B cell (primary cell): ENCODE data around the gene ARL5B. TPM values are rescaled to one million over a fixed set of nuclear protein-coding genes. Genes with fewer than 3 reads are reported as not detected.

Experiments
- ATAC-seq: fragments of 200-7000 bp; cut with Tn5 transposase; one replicate; pipeline ENCODE4 v1.10.0; 2021; ENCODE audit warnings: low read depth, mild to moderate bottlenecking, moderate number of reproducible peaks, moderate library complexity
- CTCF ChIA-PET: fragments of 350-600 bp; sonication (Branson Sonifier 250); formaldehyde crosslinking; loops from one replicate; lab custom pipeline; 2021; ENCODE audit warnings: antibody characterized with exemption, inconsistent platforms; lab: Charles Lee
- POLR2A ChIA-PET: fragments of 350-600 bp; sonication (Branson Sonifier 250); formaldehyde crosslinking; loops from one replicate; lab custom pipeline; 2021; ENCODE audit warnings: antibody characterized with exemption; lab: Charles Lee
- DNase-seq: peaks from one replicate; pipeline ENCODE4 v3.0.0; 2013
- H2AFZ ChIP-seq: 2 replicates; pipeline ENCODE4 v1.6.1; 2012; ENCODE audit warnings: mild to moderate bottlenecking, low read depth, low read length; ENCODE audit not compliant: insufficient read depth, poor library complexity, severe bottlenecking
- H3K27ac ChIP-seq, 2 donors: 1 replicate in 1 of 2; 2 replicates in 1 of 2; pipeline ENCODE4 v1.5.1; 2012 to 2013; ENCODE audit warnings: low read length in 2 of 2, mild to moderate bottlenecking in 2 of 2, moderate library complexity in 1 of 2
- H3K27me3 ChIP-seq, 4 experiments: fragments of 200-600 bp in 1 of 4; sonication (generic) in 1 of 4; replicated peaks in 1 of 4; 1 replicate in 2 of 4; 2 replicates in 2 of 4; pipeline versions ENCODE4 v1.6.1 to v1.7.0; 2013 to 2016; ENCODE audit warnings: low read length in 3 of 4, mild to moderate bottlenecking in 2 of 4, mixed read lengths in 1 of 4, moderate library complexity in 1 of 4; ENCODE audit not compliant: insufficient read depth in 4 of 4, control insufficient read depth in 3 of 4; ENCODE audit errors: control extremely low read depth in 1 of 4
- H3K36me3 ChIP-seq, 2 experiments: replicated peaks in 1 of 2; 1 replicate in 1 of 2; 2 replicates in 1 of 2; pipeline versions ENCODE4 v1.6.1 to v1.7.1; 2013; ENCODE audit warnings: low read length in 1 of 2; ENCODE audit not compliant: insufficient read depth in 2 of 2, control insufficient read depth in 1 of 2; ENCODE audit errors: control extremely low read depth in 1 of 2, extremely low read depth in 1 of 2
- H3K4me1 ChIP-seq, 2 donors: fragments of 200-600 bp in 1 of 2; sonication (generic) in 1 of 2; 1 replicate in 1 of 2; 2 replicates in 1 of 2; pipeline versions ENCODE4 v1.5.1 to v1.6.1; 2013 to 2017; ENCODE audit warnings: low read length in 2 of 2; ENCODE audit not compliant: control insufficient read depth in 2 of 2, insufficient read depth in 2 of 2
- H3K4me2 ChIP-seq: replicated peaks from 2 replicates; pipeline ENCODE3; 2012; ENCODE audit warnings: mild to moderate bottlenecking, low read depth, low read length; ENCODE audit not compliant: poor library complexity, severe bottlenecking
- H3K4me3 ChIP-seq, 5 experiments: fragments of 200-600 bp in 1 of 5; sonication (generic) in 1 of 5; 1 replicate in 3 of 5; 2 replicates in 2 of 5; pipeline versions ENCODE4 v1.5.1 to v1.7.0; 2011 to 2016; ENCODE audit warnings: low read length in 4 of 5, mild to moderate bottlenecking in 4 of 5, low read depth in 2 of 5, control low read depth in 1 of 5, moderate library complexity in 1 of 5; ENCODE audit not compliant: insufficient read depth in 1 of 5; ENCODE audit errors: control extremely low read depth in 1 of 5, extremely low read depth in 1 of 5
- H3K79me2 ChIP-seq: fragments of 200-600 bp; sonication (generic); one replicate; pipeline ENCODE4 v1.6.0; 2016; ENCODE audit warnings: low read length; ENCODE audit not compliant: control insufficient read depth, insufficient read depth
- H3K9ac ChIP-seq: fragments of 200-600 bp; sonication (generic); 2 replicates; pipeline ENCODE4 v1.6.1; 2017; ENCODE audit warnings: mild to moderate bottlenecking, low read length, moderate library complexity
- H3K9me3 ChIP-seq, 3 donors: one replicate each; pipeline versions ENCODE4 v1.6.1 to v1.7.1; 2013; ENCODE audit warnings: low read length in 2 of 3; ENCODE audit not compliant: control insufficient read depth in 2 of 3, insufficient read depth in 1 of 3; ENCODE audit errors: control extremely low read depth in 1 of 3
- H4K20me1 ChIP-seq: 2 replicates; pipeline ENCODE4 v1.6.0; 2012; ENCODE audit warnings: mild to moderate bottlenecking, low read length; ENCODE audit not compliant: insufficient read depth, control insufficient read depth, poor library complexity, severe bottlenecking
- H3K27ac Mint-ChIP-seq: one replicate; pipeline ENCODE4 v1.8.0; 2021; ENCODE audit warnings: mixed read lengths
- H3K27me3 Mint-ChIP-seq: one replicate; pipeline ENCODE4 v1.8.0; 2021; ENCODE audit warnings: mixed read lengths
- H3K4me1 Mint-ChIP-seq: one replicate; pipeline ENCODE4 v1.8.0; 2021; ENCODE audit warnings: mixed read lengths
- H3K4me3 Mint-ChIP-seq: one replicate; pipeline ENCODE4 v1.8.0; 2021; ENCODE audit warnings: mixed read lengths
- H3K9me3 Mint-ChIP-seq: one replicate; pipeline ENCODE4 v1.8.0; 2022; ENCODE audit warnings: mixed read lengths; ENCODE audit not compliant: insufficient read depth
- EZH2 ChIP-seq: IDR thresholded peaks from 2 replicates; pipeline ENCODE4 v1.6.1; 2012; ENCODE audit warnings: borderline replicate concordance, low read depth, mild to moderate bottlenecking, moderate library complexity, low read length; ENCODE audit not compliant: insufficient read depth, poor library complexity, severe bottlenecking
- WGBS: methylation state at CpG from one replicate; pipeline ENCODE4 v1.1.5; 2013; ENCODE audit warnings: missing lambda C conversion rate; ENCODE audit not compliant: insufficient coverage; 5-methylcytosine and 5-hydroxymethylcytosine counted together
- intact Hi-C: fragments of 100-400 bp; cut with micrococcal nuclease; formaldehyde crosslinking; loops from one replicate; pipeline ENCODE4 v1.10.0; 2022
- polyA plus RNA-seq: library from polyadenylated mRNA; depleted of rRNA; stranded (reverse); fragments of >200 nt; gene quantifications from 2 replicates; pipeline ENCODE4 v1.2.3, GENCODE V29; 2012
- total RNA-seq, 2 donors: library from RNA; stranded (reverse); fragments of 120-200 nt in 1 of 2; gene quantifications; 1 replicate in 1 of 2; 2 replicates in 1 of 2; pipeline versions ENCODE4 v1.2.3 to v1.2.4, GENCODE V29; 2013 to 2022
- TF ChIP-seq, protein P1 (sequence below): fragments of 200-600 bp; IDR thresholded peaks from one replicate; pipeline ENCODE4 v1.8.0; 2022; ENCODE audit warnings: antibody characterized with exemption, mild to moderate bottlenecking

The ARL5B gene
- total and polyA plus RNA-seq, 2 donors (not counting 1 experiment from before 2014, with no cell fraction given): 5.2 to 13.4 TPM

DNA sequence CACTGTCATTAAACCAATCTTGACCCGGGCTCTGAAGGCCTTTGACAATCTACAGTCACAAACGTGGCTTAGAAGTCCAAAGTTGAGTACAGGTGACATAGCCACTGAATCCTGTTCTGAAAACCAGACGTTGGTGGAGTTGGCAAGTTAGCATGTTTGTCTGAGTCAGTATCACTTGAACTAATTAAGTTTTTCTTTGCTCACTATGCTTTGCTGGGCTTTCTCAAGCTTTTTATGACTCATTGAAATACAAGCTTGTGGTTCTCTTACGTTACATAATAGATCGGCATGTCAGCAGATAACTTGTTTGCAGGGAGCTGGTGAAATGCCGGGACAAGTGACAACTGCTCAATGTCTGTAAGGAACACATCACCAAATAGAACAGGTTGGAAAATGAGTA, 53.8 kb downstream of the ARL5B start:
- H2AFZ ChIP-seq: no peak overlapping the region
- H3K9me3 ChIP-seq: peaks cover 0 to 6% (median 0%) of the 10 kb centered on the region in 3 donors
- H3K4me1 Mint-ChIP-seq: no peaks in the 10 kb centered on the region
- no peak overlapping the region for H3K27ac Mint-ChIP-seq
- H3K9me3 Mint-ChIP-seq: peaks cover 2% of the 10 kb centered on the region
- no peak overlapping the region for H3K4me3 Mint-ChIP-seq
- 89% methylated on average over 4 of the region's 6 CpGs for WGBS
- ATAC-seq: no peak
- no peak overlapping the region for H3K4me2 ChIP-seq
- H3K4me1 ChIP-seq: no peaks in the 10 kb centered on the region
- no peak for DNase-seq
- H4K20me1 ChIP-seq: no peaks in the 10 kb centered on the region
- intact Hi-C loops: no loop called here
- H3K27me3 Mint-ChIP-seq: peaks cover 2% of the 10 kb centered on the region
- H3K4me3 ChIP-seq: no peak overlapping the region
- H3K36me3 ChIP-seq: no peaks in the 10 kb centered on the region
- no peaks in the 10 kb centered on the region for H3K27me3 ChIP-seq
- ChIA-PET CTCF (interaction anchor here (0.5 kb wide), 1 partner anchor 311 kb away, joined by 3 read pairs; no protein-coding TSS in a partner anchor), POLR2A (no interaction called here)
- no peak for TF ChIP-seq EZH2
- TF ChIP-seq, protein P1, sequence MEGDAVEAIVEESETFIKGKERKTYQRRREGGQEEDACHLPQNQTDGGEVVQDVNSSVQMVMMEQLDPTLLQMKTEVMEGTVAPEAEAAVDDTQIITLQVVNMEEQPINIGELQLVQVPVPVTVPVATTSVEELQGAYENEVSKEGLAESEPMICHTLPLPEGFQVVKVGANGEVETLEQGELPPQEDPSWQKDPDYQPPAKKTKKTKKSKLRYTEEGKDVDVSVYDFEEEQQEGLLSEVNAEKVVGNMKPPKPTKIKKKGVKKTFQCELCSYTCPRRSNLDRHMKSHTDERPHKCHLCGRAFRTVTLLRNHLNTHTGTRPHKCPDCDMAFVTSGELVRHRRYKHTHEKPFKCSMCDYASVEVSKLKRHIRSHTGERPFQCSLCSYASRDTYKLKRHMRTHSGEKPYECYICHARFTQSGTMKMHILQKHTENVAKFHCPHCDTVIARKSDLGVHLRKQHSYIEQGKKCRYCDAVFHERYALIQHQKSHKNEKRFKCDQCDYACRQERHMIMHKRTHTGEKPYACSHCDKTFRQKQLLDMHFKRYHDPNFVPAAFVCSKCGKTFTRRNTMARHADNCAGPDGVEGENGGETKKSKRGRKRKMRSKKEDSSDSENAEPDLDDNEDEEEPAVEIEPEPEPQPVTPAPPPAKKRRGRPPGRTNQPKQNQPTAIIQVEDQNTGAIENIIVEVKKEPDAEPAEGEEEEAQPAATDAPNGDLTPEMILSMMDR: no peak
- no peaks in the 10 kb centered on the region for H3K79me2 ChIP-seq
- H3K9ac ChIP-seq: no peak overlapping the region
- no peak overlapping the region for H3K27ac ChIP-seq

DNA sequence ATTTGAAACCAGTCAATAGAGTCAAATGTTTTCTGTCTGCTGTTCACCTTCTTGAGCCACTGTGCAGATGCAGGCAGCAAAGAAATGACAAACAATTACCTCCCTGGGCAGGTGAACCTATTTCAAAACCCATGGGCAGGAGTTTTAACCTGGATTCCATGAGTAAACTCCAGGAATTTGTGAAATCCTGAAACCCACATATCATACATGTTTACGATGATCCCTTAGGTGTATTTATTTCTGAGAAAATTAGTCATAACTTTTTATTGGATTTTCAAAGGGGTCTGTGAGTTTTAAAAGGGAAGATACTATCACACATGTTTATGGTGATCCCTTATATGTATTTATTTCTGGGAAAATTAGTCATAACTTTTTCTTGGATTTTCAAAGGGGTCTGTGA, 59.8 kb downstream of the ARL5B start:
- CTCF ChIA-PET: no interaction called here
- no peak overlapping the region for H2AFZ ChIP-seq
- H3K9me3 Mint-ChIP-seq: no peaks in the 10 kb centered on the region
- no peaks in the 10 kb centered on the region for H3K4me1 Mint-ChIP-seq
- DNase-seq (no peak), ATAC-seq (no peak)
- peaks cover 4% of the 10 kb centered on the region for H3K27me3 Mint-ChIP-seq
- H3K36me3 ChIP-seq: no peaks in the 10 kb centered on the region
- POLR2A ChIA-PET: no interaction called here
- no peaks in the 10 kb centered on the region for H3K79me2 ChIP-seq
- H3K4me1 ChIP-seq: no peaks in the 10 kb centered on the region
- H3K27me3 ChIP-seq: no peaks in the 10 kb centered on the region
- H4K20me1 ChIP-seq: no peaks in the 10 kb centered on the region
- no peak overlapping the region for H3K4me2 ChIP-seq
- WGBS: no CpG with 5 or more reads among the region's 1 CpG
- H3K4me3 Mint-ChIP-seq: no peak overlapping the region
- H3K27ac Mint-ChIP-seq: no peak overlapping the region
- intact Hi-C loops: no loop called here
- TF ChIP-seq, protein P1: no peak
- no peak for TF ChIP-seq EZH2
- H3K4me3 ChIP-seq: no peak overlapping the region
- H3K9ac ChIP-seq: no peak overlapping the region
- H3K9me3 ChIP-seq: no peaks in the 10 kb centered on the region
- H3K27ac ChIP-seq: no peak overlapping the region
